Epithelial cell of umbilical artery (primary cell): ENCODE results near the gene SLC52A3. TPM values are rescaled to one million over a fixed set of nuclear protein-coding genes. Genes with fewer than 3 reads are reported as not detected.

ENCODE experiments used
- total RNA-seq: library from RNA; depleted of rRNA; stranded (reverse); fragments of >200 nt; gene quantifications from 2 replicates; pipeline ENCODE4 v1.2.3, GENCODE V29; 2014

SLC52A3 gene
- not detected in 2 replicates for total RNA-seq

GRCh38 chr20:768426-768978 is at the start of gene SLC52A3:
Gene SLC52A3 (minus strand): TSS chr20:768500. CDS start chr20:765774, 2,726 bp downstream.

Other genes starting within 250 kb of the SLC52A3 start
- gene CSNK2A1, start 224.7 kb downstream of the SLC52A3 start, total RNA-seq = 95.5 and 149 TPM in 2 replicates
- 0.32 and 2.0 TPM in 2 replicates for gene TCF15, start 158.2 kb downstream of the SLC52A3 start, total RNA-seq
- gene SRXN1, start 115.3 kb downstream of the SLC52A3 start, total RNA-seq = 55.5 and 79.9 TPM in 2 replicates
- not detected in 2 replicates for gene SCRT2, start 92.7 kb downstream of the SLC52A3 start, total RNA-seq
- 2.3 and 3.3 TPM in 2 replicates for gene FAM110A, start 65.2 kb upstream of the SLC52A3 start, total RNA-seq
- gene ANGPT4, start 147.8 kb upstream of the SLC52A3 start, total RNA-seq = not detected in 2 replicates
- not detected in 2 replicates for gene RSPO4, start 233.8 kb upstream of the SLC52A3 start, total RNA-seq